Dedifferentiated amniotic fluid mesenchymal stem cell (primary cell): ENCODE measurements around the gene DNAH2.

Source experiments
- DNase-seq: peaks from one replicate; pipeline ENCODE4 v3.0.0-alpha.2; 2016; ENCODE audit errors: extremely low spot score

Gene DNAH2

DNA sequence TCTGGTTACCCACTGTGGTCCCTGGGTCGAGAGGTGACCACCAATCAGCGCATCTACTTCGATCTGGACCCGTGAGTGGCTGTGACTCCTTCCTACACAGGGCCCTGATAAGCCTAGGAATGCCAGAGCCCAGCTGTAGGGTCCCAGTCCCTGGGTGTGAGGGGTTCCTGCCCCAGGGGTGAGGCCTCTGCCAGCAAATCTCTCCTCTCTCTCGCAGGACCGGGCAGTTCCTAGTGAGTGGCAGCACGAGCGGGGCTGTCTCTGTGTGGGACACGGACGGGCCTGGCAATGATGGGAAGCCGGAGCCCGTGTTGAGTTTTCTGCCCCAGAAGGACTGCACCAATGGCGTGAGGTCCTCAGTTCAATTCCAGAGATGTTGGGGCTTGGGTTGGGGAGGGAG, 14.8 kb upstream of the DNAH2 start:
- no peak for DNase-seq

DNA sequence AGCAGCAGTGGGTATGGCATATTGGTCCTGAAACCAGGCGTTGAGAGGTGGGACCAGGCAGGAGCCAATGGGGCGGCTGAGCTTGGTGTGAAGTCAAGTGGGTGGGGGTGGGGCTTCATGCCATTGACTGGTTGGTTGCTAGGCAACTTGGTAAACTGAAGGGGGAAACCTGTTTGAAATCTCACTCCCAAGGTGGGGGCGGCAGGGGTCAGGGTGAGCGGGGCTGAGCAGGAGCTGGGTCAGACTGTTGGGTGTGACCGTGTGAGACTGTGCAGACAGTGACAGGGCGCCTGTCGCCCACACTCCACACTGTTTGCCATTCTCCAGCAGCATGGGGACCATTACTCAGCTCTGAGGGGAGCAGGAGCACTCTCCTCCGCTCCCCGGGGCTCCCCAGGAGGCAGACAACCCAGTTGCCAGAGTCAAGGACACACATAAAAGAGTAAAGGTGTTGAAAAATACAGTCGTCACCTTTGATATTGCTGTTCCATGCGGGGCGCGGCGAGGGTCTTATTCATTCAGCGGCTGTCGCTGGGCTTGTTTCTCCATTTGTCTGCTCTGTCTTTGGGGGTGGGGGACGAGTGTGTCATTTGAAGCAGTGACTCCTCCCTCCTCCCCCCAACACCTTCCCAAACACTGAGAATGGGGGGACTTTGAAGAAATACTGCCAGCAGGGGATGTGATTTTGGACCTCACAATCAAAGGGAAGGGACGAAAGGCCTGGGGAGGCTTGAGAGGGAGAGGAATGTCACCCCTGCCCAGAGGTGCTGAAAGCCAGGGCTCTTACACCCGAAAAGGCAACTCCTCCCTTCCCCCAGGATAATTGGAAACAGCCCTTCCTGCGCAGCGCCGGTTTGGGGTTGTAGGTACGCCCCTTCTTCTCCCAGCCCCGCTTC, 13.7 kb upstream of the DNAH2 start:
- DNase-seq = no peak

DNA sequence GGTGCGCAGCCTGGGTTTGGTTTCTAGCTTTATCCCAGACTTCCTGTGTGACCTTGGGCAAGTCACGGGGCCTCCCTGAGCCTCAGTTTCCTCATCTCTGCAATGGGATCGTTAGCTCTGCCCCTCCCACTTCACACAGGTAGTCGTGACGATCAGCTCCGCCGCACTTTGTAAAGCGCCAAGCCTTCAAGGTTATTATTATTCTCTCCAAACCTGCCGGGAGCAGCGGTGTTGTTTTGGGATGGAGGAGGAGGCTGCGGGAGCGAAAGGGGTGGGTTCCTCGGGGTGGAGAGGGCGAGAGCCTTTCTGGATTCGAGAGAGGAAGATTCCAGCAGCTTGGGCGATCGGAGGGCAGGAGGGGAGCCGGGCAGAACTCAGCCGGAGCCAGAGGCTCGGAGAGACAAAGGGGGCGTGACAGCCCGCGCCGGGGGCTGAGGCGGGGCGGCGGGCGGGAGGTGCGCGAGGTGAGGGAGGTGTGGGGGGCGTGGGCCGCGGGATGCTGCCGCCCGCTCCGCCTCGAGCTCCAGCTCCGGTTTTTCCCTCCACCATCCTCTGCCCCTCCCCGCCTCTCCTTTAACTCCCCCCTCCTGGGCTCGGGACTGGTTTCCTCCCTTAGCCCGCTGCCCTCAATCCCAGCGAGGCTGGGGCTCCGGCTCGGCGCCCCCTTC, 12.8 kb upstream of the DNAH2 start, which contains the start of gene EFNB3:
Gene EFNB3 (plus strand): TSS at position 602 of the 668 bp plus-strand sequence. CDS start 397 bp downstream, outside the sequence.
- DNase-seq = no peak

DNA sequence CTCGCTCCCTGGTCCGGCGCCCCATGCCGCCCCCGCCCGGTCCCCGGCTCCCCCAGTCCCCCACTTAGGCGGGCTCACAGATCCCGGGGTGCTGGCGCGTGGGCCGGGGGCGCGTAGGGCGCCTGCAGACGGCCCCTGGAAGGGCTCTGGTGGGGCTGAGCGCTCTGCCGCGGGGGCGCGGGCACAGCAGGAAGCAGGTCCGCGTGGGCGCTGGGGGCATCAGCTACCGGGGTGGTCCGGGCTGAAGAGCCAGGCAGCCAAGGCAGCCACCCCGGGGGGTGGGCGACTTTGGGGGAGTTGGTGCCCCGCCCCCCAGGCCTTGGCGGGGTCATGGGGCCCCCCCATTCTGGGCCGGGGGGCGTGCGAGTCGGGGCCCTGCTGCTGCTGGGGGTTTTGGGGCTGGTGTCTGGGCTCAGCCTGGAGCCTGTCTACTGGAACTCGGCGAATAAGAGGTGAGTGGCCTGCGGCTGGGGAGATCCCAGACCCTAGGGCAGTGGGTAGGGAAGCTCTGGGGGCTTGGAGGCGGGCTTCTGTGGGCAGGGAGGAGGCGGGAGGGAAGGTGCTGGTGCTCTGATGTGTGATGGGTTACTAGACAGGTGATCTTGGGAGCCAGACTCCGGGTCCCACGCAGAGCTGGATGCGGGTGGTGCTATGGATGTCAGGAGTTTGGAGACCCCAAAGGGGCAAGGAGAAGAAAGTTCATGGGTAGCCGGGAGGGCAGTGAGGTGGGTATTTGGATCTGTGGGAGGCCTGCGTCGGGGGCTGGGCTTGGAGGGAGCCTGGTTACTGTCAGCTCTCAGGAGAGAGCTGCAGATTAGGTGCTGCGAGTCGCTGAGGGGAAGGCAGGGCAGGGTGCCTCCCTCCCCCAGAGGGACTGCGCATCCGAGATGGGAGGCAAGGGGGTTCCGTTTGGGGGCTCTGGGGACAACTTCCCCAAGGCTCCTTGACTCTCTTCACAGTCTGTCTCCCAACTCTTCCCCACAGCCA, 12.0 kb upstream of the DNAH2 start:
- DNase-seq = no peak

DNA sequence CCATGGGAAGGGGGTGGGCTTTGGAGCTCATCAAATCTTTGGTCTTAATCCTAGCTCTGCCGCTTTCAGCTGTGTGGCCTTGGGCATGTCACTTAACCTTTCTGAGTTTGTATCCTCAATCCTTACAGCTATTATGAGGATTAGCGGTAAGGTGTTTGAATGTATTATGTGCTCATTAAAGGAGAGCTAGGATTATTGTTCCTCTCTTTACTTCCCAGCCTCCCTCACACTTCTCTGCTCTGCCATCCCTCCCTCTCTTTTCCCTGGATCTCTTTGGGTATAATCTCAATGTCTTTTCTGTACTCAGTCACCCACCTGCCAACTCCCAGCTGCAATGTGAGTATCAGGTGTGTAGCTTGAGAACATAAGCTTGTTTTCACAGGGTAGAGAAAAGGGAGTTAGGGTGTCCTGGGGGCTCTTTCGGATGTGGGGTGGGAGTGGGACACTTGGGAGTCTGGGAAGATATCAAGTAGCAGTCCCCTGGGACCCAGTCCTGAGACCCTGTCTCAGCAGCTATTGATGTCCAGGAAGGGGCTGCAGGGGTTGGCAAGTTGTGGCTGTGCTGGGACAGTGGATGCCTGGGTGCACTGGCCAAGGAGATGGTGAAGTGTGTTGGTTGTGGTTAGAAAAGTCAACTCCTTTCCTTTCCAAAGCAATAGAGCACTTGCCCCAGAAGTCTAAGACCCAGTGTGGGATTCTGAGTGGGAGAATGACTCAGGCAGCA, 10.8 kb upstream of the DNAH2 start:
- DNase-seq = no peak

DNA sequence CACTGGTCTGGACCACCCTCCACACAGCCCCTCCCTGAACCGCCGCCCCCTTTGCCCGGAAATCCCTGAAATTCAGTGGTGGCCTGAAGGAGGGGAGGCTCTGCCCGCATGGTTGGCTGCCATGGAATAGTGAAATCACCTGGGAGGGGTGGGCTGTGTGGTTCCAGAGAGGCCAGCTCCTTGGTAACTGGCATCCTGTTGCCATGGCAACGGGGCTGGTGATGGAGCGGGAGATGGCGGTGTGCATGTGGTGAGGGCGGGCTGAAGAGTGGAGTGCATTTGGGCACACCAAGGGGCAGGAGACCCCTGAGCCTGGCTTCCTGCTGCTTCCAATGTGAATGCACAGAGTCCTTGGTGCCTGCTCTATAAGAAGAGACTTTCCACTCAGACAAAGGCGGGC, 10.1 kb upstream of the DNAH2 start:
- no peak for DNase-seq

DNA sequence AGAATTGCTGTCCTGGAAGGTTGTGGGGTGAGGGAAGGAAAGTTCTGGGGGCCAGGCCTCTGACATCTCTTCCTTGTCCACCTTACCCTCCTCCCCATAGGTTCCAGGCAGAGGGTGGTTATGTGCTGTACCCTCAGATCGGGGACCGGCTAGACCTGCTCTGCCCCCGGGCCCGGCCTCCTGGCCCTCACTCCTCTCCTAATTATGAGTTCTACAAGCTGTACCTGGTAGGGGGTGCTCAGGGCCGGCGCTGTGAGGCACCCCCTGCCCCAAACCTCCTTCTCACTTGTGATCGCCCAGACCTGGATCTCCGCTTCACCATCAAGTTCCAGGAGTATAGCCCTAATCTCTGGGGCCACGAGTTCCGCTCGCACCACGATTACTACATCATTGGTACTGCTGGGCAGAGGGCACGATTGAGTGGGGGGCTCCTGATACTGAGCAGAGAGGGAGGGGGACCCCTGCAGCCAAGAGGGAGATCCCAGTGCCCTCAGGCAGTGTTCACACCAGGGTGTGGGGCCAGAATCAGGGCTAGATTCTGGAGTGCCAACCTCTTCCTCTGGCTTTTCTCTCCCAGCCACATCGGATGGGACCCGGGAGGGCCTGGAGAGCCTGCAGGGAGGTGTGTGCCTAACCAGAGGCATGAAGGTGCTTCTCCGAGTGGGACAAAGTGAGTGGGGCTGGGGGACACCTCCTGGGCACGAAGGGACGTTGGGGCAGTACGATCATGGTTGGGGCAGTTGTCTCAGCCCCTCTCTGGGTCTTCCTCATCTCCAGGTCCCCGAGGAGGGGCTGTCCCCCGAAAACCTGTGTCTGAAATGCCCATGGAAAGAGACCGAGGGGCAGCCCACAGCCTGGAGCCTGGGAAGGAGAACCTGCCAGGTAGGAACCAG, 9.4 kb upstream of the DNAH2 start:
- DNase-seq = no peak

DNA sequence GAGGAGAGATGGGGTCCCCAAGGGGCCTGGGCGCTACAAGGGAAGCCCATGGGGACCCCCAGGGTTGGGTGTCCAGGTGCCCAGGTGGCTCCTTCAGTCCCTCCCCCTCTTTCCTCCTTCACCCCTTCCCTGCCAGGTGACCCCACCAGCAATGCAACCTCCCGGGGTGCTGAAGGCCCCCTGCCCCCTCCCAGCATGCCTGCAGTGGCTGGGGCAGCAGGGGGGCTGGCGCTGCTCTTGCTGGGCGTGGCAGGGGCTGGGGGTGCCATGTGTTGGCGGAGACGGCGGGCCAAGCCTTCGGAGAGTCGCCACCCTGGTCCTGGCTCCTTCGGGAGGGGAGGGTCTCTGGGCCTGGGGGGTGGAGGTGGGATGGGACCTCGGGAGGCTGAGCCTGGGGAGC, 8.5 kb upstream of the DNAH2 start:
- no peak for DNase-seq

DNA sequence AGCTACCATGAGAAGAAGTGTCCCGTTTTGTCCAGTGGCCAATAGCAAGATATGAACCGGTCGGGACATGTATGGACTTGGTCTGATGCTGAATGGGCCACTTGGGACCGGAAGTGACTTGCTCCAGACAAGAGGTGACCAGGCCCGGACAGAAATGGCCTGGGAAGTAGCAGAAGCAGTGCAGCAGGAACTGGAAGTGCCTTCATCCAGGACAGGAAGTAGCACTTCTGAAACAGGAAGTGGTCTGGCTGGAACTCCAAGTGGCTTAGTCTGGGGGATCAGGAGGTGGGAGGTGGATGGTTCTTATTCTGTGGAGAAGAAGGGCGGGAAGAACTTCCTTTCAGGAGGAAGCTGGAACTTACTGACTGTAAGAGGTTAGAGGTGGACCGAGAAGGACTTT, 7.2 kb upstream of the DNAH2 start:
- no peak for DNase-seq

DNA sequence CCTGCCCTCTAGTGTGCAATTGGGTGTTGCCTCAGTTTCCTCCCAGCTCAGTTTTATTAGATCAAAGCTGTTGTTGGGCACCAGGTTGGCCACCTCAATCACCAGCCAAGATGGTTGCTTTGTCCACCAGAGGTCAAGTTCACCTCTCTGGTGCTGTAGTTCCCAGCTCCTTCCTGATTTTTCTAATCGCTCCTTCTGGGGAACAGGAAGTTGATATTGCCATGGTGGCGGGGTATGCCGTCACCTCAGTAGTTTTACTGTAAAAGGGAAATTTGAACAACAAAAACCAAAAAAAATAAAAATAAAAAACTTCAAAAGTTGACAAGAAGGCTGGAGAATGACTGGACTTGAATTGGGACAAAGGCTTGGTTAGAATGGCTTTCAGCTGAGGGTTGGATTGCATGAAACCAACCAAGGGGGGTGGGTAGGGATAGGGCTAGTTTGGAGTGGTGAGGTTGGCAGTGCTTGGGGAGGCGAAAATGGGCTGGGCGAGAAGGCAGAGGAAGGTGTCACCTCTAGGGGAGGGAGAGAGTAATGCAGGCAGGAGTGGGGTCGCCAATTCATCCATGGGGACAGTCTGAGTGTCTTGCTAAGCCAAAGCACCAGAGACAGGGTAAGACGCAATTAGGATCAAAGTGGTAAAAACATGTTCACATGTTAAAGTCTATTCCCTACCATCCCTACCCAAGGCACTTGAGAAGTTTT, 6.3 kb upstream of the DNAH2 start:
- no peak for DNase-seq

DNA sequence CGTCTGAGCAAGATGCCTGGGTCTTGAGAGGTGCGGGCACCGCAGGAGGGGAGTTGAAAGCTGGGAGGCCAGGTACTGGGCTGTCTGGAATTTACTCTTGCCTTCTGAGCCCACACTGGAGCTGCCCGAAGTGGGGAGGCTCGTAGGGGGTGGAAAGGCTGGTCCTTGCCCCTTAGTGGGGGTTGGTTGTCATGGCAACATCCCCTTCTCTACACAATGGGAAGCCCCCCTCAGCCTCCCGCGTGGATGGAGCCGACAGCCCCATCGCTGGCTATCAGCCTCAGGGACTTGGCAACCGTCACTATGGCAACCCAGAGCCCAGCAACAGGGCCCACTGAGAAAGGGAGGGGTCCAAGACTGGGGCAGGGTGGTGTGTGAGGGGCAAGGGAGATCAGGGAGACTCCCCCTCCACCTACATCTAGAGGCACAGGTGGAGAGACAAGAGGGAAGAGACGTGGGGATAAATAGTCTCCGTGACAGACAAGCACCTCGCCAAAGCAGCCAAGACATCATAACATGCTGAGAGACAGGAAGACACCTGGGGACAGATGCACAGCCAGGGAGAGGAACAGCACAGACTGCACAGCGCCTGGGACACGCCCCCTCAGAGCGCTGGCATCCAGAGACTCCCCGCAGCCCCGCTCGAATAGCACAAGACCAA, 5.3 kb upstream of the DNAH2 start:
- no peak for DNase-seq

DNA sequence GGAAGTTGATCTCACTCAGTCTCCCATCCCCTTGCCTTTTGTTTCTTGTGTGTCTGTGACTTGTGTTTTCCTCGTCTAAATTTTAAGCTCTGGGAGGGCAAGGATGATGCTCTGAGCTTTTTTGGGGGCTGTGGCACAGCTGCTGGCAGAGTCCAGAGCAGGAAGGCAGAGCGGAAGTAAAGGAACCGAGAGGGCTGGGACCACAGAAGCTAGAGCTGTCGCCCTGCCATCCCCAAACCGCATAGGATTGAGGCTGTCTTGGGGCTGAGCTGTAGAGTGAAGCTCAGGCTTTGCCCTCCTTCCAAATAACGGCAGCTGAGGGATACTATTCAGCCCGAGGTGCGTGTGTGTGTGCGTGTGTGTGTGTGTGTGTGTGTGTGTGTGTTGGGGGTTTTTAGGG, 3.8 kb upstream of the DNAH2 start:
- DNase-seq = no peak

DNA sequence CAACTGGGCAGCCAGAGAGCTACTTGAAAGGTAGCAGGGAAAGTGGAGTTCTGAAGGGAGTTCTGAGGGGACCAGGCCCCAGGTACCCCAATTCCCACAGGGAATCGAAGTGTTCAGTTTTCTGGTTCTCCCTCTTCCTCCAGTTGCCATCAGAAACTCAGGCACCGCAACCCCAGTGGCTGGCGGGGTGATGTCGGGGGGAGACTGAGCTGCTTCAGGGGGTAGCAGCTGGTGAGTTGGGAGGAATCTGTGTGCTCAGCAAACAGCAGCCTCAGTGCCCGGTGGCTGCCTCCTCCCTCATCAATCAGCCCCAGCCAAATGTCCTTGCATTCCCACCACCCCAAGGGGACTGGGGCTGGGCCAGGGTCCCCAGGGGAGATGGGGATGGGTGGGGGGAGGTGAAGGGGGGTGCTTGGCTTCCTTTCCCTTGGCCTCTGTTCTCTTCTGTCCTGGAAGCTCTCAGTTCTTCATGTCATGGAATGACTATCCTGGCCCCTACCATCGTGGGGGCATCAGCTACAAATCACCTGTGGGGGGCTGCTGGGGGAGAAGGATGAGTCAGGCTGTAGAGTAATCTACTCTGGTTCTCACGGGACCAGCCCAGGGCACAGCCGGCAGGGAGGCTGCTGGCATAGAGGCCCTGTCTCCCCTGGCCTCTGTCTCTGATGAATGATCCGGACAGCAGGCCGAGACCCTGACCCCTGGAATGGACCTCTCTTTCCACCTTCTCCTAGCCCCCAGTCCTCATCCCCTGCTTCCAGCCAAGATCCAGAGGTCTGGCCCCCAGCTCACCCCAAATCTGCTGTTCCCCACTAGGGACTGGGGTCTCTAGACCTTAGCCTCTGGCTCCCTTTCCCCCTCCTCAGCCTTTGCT, 2.6 kb upstream of the DNAH2 start:
- DNase-seq = no peak

DNA sequence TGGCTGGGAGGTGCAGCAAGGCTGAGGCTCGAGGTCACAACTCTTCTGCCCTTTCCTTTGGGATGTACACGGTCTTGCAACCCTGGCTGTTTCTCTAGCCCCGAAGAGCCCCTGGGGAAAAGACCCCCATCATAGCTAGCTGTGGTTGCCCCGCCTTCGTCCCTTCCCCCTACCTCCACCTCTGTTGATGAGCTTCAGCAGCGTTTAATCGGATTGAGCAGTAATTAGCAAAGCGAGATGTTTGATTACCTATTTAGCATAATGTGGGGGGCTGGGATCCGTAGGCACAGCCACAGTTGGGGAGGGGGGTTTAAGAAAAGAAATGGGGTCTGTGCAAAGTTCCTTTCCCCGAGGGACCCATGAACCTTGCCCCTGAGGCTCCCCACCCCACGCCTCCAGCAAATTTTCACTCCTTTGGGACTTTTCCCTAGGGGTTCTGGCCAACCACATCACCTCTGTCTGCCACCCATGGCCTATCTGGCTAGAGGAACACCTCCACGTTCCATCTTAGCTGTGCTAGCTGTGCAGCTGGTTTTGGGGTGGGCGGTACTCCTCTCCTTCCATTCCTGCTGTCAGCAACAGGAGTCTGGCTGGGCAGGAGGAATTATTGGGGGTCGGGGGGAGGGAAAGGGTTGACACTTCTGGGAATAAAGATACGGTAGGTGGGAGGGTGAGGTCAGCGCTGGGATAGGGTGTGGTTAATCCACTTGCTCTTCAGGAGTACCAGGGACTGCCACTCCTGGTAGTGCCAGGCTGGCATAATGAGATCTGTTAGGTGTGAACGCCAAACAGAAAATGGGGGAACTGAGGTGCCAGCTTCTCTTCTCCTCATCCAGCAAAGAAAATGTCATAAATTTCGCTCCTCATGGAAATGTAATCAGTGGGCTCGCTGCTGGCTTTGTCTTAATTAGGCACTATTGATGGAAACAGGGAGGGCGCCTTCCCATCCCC, 1.3 kb upstream of the DNAH2 start:
- DNase-seq = no peak

DNA sequence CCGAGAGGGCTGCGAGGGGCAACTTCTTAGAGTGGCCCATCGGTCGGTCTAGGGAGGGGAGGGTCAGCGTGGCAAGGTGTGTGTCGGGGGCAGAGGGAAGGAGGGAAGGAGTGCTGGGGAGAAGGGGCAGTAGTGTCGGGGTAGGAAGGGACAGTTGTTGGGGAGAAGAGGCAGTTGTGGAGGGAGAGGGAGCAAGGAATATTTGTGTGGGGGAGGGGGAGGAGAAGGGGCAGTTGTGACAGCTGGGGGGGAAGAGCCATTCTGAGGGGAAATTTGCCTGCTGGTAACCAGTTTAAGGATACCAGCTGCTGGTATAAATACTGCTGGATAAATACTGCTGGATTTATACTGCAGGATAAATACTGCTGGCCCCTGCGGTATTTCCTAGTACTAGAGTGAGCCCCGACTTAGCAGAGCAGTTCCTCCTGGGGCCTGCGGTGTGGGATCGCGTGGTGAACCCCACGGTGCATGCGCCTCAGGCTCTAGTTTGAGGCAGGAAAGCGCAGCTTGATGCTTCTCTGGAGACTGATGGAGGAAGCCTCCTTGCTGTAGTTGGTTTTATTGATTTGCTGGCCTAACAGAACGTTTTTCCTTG, 309 bp downstream of the DNAH2 start:
- DNase-seq = no peak

DNA sequence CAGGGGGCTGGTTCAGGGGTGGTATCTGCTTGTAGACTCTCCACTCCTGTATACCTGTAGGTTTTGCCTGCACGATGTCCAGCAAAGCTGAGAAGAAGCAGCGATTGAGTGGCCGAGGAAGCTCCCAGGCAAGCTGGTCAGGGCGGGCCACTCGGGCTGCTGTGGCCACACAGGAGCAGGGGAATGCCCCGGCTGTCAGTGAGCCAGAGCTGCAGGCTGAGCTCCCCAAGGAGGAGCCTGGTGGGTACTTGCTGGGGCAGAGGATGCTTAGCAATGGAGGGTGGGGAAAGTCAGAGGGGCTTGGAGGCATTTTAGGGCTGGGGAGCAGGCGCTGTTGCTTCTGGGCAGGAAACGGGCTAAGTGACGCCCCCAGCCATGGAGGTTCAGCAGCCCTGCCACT, 2.1 kb downstream of the DNAH2 start:
- DNase-seq = no peak

DNA sequence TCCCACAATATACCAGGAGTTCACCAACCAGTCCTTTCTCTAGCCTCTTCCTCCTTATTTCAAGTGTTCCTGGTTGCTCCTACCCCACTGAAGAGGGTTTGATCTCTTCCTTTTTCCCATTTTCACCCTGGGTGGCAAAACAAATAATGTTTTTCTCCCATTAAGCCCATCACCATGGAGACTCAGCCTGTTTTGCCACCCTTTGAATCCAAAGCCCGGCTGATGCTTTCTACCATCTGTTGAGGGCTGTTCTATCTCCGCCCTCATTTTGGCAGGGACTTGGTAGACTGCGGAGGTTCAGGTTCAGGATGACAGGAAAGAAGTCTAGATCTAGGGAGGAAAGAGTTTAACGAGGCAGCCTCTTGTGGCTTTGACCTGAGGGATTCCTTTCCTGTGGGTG, 2.6 kb downstream of the DNAH2 start:
- no peak for DNase-seq
